ENCODE measurements around the gene CYP26A1. TPM values are rescaled to one million over a fixed set of nuclear protein-coding genes. Genes with fewer than 3 reads are reported as not detected.

Gene CYP26A1
- total RNA-seq, 4 donors from 2014 or later, result 0.89 TPM; not detected in 3

- Histone ChIP-seq H3K4me3 (peak overlapping the region; percentile 36), H3K36me3 (no peaks in the 10 kb centered on the region), H3K4me1 (peaks cover 35% of the 10 kb centered on the region), H3K9me3 (no peaks in the 10 kb centered on the region), H3K27me3 (peaks cover 75% of the 10 kb centered on the region), H3K27ac (no peak overlapping the region)
- no peak for TF ChIP-seq EP300 (IDR thresholded peaks at IDR 0.05)
- no peak for DNase-seq (ENCODE audit: low spot score in 2 of 2)
- 12% methylated on average over 36 of the region's 57 CpGs for WGBS
These were observed 11.8 kb upstream of the CYP26A1 start for GRCh38 chr10:93061594-93062513.

GRCh38 chr10:93062514-93063143, 11.1 kb upstream of the CYP26A1 start:
- no peak for DNase-seq (ENCODE audit: low spot score in 2 of 2)
- Histone ChIP-seq H3K27me3 (peaks cover 83% of the 10 kb centered on the region), H3K9me3 (no peaks in the 10 kb centered on the region), H3K4me3 (peak overlapping the region; percentile 36), H3K4me1 (peaks cover 35% of the 10 kb centered on the region), H3K36me3 (no peaks in the 10 kb centered on the region), H3K27ac (no peak overlapping the region)
- 1% methylated on average over 20 of the region's 68 CpGs for WGBS
- TF ChIP-seq CTCF (IDR thresholded peaks at IDR 0.05) (peak in 1 of 2 donors; percentile 64), EP300 (IDR thresholded peaks at IDR 0.05) (no peak)

- no peak overlapping the region for H3K27ac ChIP-seq
- no peaks in the 10 kb centered on the region for H3K9me3 ChIP-seq
- peak overlapping the region; percentile 36 for H3K4me3 ChIP-seq
- no peak for DNase-seq (ENCODE audit: low spot score in 2 of 2)
- no peaks in the 10 kb centered on the region for H3K36me3 ChIP-seq
- H3K4me1 ChIP-seq, result peaks cover 38% of the 10 kb centered on the region
- no peak for TF ChIP-seq EP300 (IDR thresholded peaks at IDR 0.05)
- TF ChIP-seq POLR2A (IDR thresholded peaks at IDR 0.05), result no peak
- no peak for TF ChIP-seq POLR2AphosphoS5 (IDR thresholded peaks at IDR 0.05)
- TF ChIP-seq CTCF (IDR thresholded peaks at IDR 0.05), result no peak
- H3K27me3 ChIP-seq, result peaks cover 90% of the 10 kb centered on the region
- WGBS, result 18% methylated on average over 14 of the region's 43 CpGs
These were observed 10.3 kb upstream of the CYP26A1 start for GRCh38 chr10:93063144-93063976.

- TF ChIP-seq EP300 (IDR thresholded peaks at IDR 0.05) (no peak), POLR2A (IDR thresholded peaks at IDR 0.05) (no peak), POLR2AphosphoS5 (IDR thresholded peaks at IDR 0.05) (no peak), CTCF (IDR thresholded peaks at IDR 0.05) (no peak)
- no peak overlapping the region for H3K27ac ChIP-seq
- H3K4me1 ChIP-seq, result peaks cover 43% of the 10 kb centered on the region
- no peak for DNase-seq (ENCODE audit: low spot score in 2 of 2)
- no peak overlapping the region for H3K4me3 ChIP-seq
- WGBS, result 71% methylated on average over 7 of the region's 9 CpGs
- H3K36me3 ChIP-seq, result no peaks in the 10 kb centered on the region
- H3K9me3 ChIP-seq, result no peaks in the 10 kb centered on the region
- peaks cover 98% of the 10 kb centered on the region for H3K27me3 ChIP-seq
These were observed 9.6 kb upstream of the CYP26A1 start for GRCh38 chr10:93063977-93064660.

GRCh38 chr10:93064874-93065660, 8.6 kb upstream of the CYP26A1 start:
- TF ChIP-seq POLR2A (IDR thresholded peaks at IDR 0.05) (no peak), POLR2AphosphoS5 (IDR thresholded peaks at IDR 0.05) (no peak), CTCF (IDR thresholded peaks at IDR 0.05) (no peak), EP300 (IDR thresholded peaks at IDR 0.05) (no peak)
- H3K27me3 ChIP-seq, result peaks cover 100% of the 10 kb centered on the region
- 68% methylated on average over 6 of the region's 12 CpGs for WGBS
- H3K4me3 ChIP-seq, result no peak overlapping the region
- H3K36me3 ChIP-seq, result no peaks in the 10 kb centered on the region
- H3K27ac ChIP-seq, result no peak overlapping the region
- peaks cover 43% of the 10 kb centered on the region for H3K4me1 ChIP-seq
- no peaks in the 10 kb centered on the region for H3K9me3 ChIP-seq
- no peak for DNase-seq (ENCODE audit: low spot score in 2 of 2)

All from suprapubic skin (tissue), 4 donors.